Activated naive CD4-positive, alpha-beta T cell treated with anti-CD3 and anti-CD28 coated beads, Interleukin-2, amount 50 U/mL, for 24 hours (primary cell): ENCODE results near the gene DIPK1B.
A peak's percentile ranks its signal among the peaks of the same experiment; 100 is the strongest.

Experiments used
- H3K27ac Mint-ChIP-seq: one replicate; pipeline ENCODE4 v1.8.0; 2021; ENCODE audit warnings: mild to moderate bottlenecking, mixed read lengths
- H3K27me3 Mint-ChIP-seq: one replicate; pipeline ENCODE4 v1.8.0; 2021; ENCODE audit warnings: mixed read lengths
- H3K36me3 Mint-ChIP-seq: one replicate; pipeline ENCODE4 v1.8.0; 2021; ENCODE audit warnings: mixed read lengths
- H3K4me1 Mint-ChIP-seq: one replicate; pipeline ENCODE4 v1.8.0; 2021; ENCODE audit warnings: mixed read lengths
- H3K4me3 Mint-ChIP-seq: one replicate; pipeline ENCODE4 v1.8.0; 2021; ENCODE audit warnings: mild to moderate bottlenecking, mixed read lengths
- H3K9me3 Mint-ChIP-seq: one replicate; pipeline ENCODE4 v1.8.0; 2021; ENCODE audit warnings: mixed read lengths

Gene DIPK1B

GRCh38 chr9:136681945-136682699, 30.2 kb upstream of the DIPK1B start:
- H3K27ac Mint-ChIP-seq: no peak overlapping the region
- no peaks in the 10 kb centered on the region for H3K27me3 Mint-ChIP-seq
- no peaks in the 10 kb centered on the region for H3K36me3 Mint-ChIP-seq

GRCh38 chr9:136682710-136683109, 29.7 kb upstream of the DIPK1B start:
- Mint-ChIP-seq H3K27me3 (no peaks in the 10 kb centered on the region), H3K4me1 (no peaks in the 10 kb centered on the region), H3K27ac (no peak overlapping the region), H3K36me3 (no peaks in the 10 kb centered on the region), H3K4me3 (no peak overlapping the region), H3K9me3 (no peaks in the 10 kb centered on the region)

More at GRCh38 chr9:136681945-136682699, 30.2 kb upstream of the DIPK1B start:
- H3K4me1 Mint-ChIP-seq: no peaks in the 10 kb centered on the region
- H3K9me3 Mint-ChIP-seq: no peaks in the 10 kb centered on the region
- H3K4me3 Mint-ChIP-seq: no peak overlapping the region

GRCh38 chr9:136683173-136683745, 29.1 kb upstream of the DIPK1B start:
- Mint-ChIP-seq H3K4me1 (no peaks in the 10 kb centered on the region), H3K36me3 (no peaks in the 10 kb centered on the region), H3K4me3 (no peak overlapping the region), H3K27me3 (no peaks in the 10 kb centered on the region), H3K27ac (no peak overlapping the region), H3K9me3 (no peaks in the 10 kb centered on the region)

GRCh38 chr9:136683755-136684154, 28.6 kb upstream of the DIPK1B start:
- no peaks in the 10 kb centered on the region for H3K9me3 Mint-ChIP-seq
- H3K27me3 Mint-ChIP-seq: no peaks in the 10 kb centered on the region
- no peak overlapping the region for H3K4me3 Mint-ChIP-seq
- H3K27ac Mint-ChIP-seq: no peak overlapping the region
- H3K36me3 Mint-ChIP-seq: no peaks in the 10 kb centered on the region
- H3K4me1 Mint-ChIP-seq: no peaks in the 10 kb centered on the region

- H3K27me3 Mint-ChIP-seq: no peaks in the 10 kb centered on the region
- H3K27ac Mint-ChIP-seq: no peak overlapping the region
- H3K4me3 Mint-ChIP-seq: no peak overlapping the region
- no peaks in the 10 kb centered on the region for H3K36me3 Mint-ChIP-seq
- no peaks in the 10 kb centered on the region for H3K9me3 Mint-ChIP-seq
- no peaks in the 10 kb centered on the region for H3K4me1 Mint-ChIP-seq
These were observed 28.0 kb upstream of the DIPK1B start for GRCh38 chr9:136684339-136684738.

GRCh38 chr9:136684799-136685198, 27.6 kb upstream of the DIPK1B start:
- no peaks in the 10 kb centered on the region for H3K36me3 Mint-ChIP-seq
- no peak overlapping the region for H3K4me3 Mint-ChIP-seq
- no peaks in the 10 kb centered on the region for H3K27me3 Mint-ChIP-seq
- H3K4me1 Mint-ChIP-seq: no peaks in the 10 kb centered on the region
- no peaks in the 10 kb centered on the region for H3K9me3 Mint-ChIP-seq
- H3K27ac Mint-ChIP-seq: no peak overlapping the region

- no peak overlapping the region for H3K4me3 Mint-ChIP-seq
- no peak overlapping the region for H3K27ac Mint-ChIP-seq
- no peaks in the 10 kb centered on the region for H3K9me3 Mint-ChIP-seq
- H3K27me3 Mint-ChIP-seq: no peaks in the 10 kb centered on the region
- no peaks in the 10 kb centered on the region for H3K36me3 Mint-ChIP-seq
- no peaks in the 10 kb centered on the region for H3K4me1 Mint-ChIP-seq
These were observed 27.2 kb upstream of the DIPK1B start for GRCh38 chr9:136685216-136685615.

GRCh38 chr9:136685790-136686533, 26.4 kb upstream of the DIPK1B start:
- no peaks in the 10 kb centered on the region for H3K27me3 Mint-ChIP-seq
- peak overlapping the region; percentile 62 for H3K4me3 Mint-ChIP-seq
- no peaks in the 10 kb centered on the region for H3K36me3 Mint-ChIP-seq
- no peaks in the 10 kb centered on the region for H3K9me3 Mint-ChIP-seq
- no peak overlapping the region for H3K27ac Mint-ChIP-seq
- no peaks in the 10 kb centered on the region for H3K4me1 Mint-ChIP-seq

GRCh38 chr9:136686534-136686793, 25.9 kb upstream of the DIPK1B start:
- no peaks in the 10 kb centered on the region for H3K27me3 Mint-ChIP-seq
- H3K27ac Mint-ChIP-seq: no peak overlapping the region
- H3K4me3 Mint-ChIP-seq: peak overlapping the region; percentile 62
- H3K36me3 Mint-ChIP-seq: no peaks in the 10 kb centered on the region
- H3K9me3 Mint-ChIP-seq: no peaks in the 10 kb centered on the region
- H3K4me1 Mint-ChIP-seq: no peaks in the 10 kb centered on the region

GRCh38 chr9:136686794-136687711, 25.3 kb upstream of the DIPK1B start, which contains the start of gene AGPAT2:
TSS of gene AGPAT2 (minus strand) at chr9:136687457. CDS start at chr9:136687357, 100 bp downstream.
- H3K4me3 Mint-ChIP-seq: peak within 1 kb of the TSS; percentile 62
- H3K9me3 Mint-ChIP-seq: no peaks in the 10 kb centered on the region
- no peaks in the 10 kb centered on the region for H3K4me1 Mint-ChIP-seq
- no peaks in the 10 kb centered on the region for H3K27me3 Mint-ChIP-seq
- no peaks in the 10 kb centered on the region for H3K36me3 Mint-ChIP-seq
- no peak within 1 kb of the TSS for H3K27ac Mint-ChIP-seq

- H3K27me3 Mint-ChIP-seq: no peaks in the 10 kb centered on the region
- H3K9me3 Mint-ChIP-seq: no peaks in the 10 kb centered on the region
- H3K4me1 Mint-ChIP-seq: no peaks in the 10 kb centered on the region
- no peak overlapping the region for H3K27ac Mint-ChIP-seq
- H3K36me3 Mint-ChIP-seq: no peaks in the 10 kb centered on the region
- peak overlapping the region; percentile 30 for H3K4me3 Mint-ChIP-seq
These were observed 24.6 kb upstream of the DIPK1B start for GRCh38 chr9:136687721-136688223.

- H3K27ac Mint-ChIP-seq: no peak overlapping the region
- H3K27me3 Mint-ChIP-seq: peaks cover 6% of the 10 kb centered on the region
- no peaks in the 10 kb centered on the region for H3K9me3 Mint-ChIP-seq
These were observed 23.9 kb upstream of the DIPK1B start for GRCh38 chr9:136688274-136689107.

GRCh38 chr9:136689108-136689460, 23.3 kb upstream of the DIPK1B start:
- Mint-ChIP-seq H3K9me3 (no peaks in the 10 kb centered on the region), H3K4me1 (no peaks in the 10 kb centered on the region), H3K27ac (peak overlapping the region; percentile 59), H3K4me3 (peak overlapping the region; percentile 65), H3K27me3 (peaks cover 6% of the 10 kb centered on the region), H3K36me3 (no peaks in the 10 kb centered on the region)

More at GRCh38 chr9:136688274-136689107, 23.9 kb upstream of the DIPK1B start:
- peak overlapping the region; percentile 65 for H3K4me3 Mint-ChIP-seq
- no peaks in the 10 kb centered on the region for H3K4me1 Mint-ChIP-seq
- no peaks in the 10 kb centered on the region for H3K36me3 Mint-ChIP-seq

GRCh38 chr9:136690104-136690805, 22.1 kb upstream of the DIPK1B start:
- Mint-ChIP-seq H3K36me3 (no peaks in the 10 kb centered on the region), H3K27ac (peak overlapping the region; percentile 46), H3K27me3 (peaks cover 6% of the 10 kb centered on the region), H3K4me3 (no peak overlapping the region), H3K4me1 (no peaks in the 10 kb centered on the region), H3K9me3 (no peaks in the 10 kb centered on the region)
